ENCODE results near the gene NDUFS6. TPM values are rescaled to one million over a fixed set of nuclear protein-coding genes. Genes with fewer than 3 reads are reported as not detected.

NDUFS6 gene
- polyA plus RNA-seq, 1 donor from 2014 or later = 72.0 TPM

DNA sequence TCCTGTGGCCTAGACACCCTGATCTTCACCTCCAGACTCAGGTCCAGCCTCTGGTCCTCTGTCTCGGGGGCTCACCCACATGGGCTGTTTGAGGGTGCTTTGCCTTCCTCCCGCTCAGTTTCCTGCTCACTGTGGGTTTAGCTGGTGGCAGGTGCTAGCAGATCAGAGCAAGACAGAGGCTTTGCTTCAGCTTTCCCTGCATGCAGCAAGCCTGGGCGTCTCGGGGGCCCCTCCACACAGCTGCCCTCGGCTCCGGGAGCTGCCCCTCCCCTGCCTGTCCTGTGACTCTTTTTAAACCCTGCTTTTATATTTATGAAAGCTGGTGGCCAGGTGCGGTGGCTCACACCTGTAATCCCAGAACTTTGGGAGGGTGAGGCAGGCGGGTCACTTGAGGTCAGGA, 16.1 kb upstream of the NDUFS6 start:
- H3K79me2 ChIP-seq (replicated peaks; ENCODE audit: insufficient read depth, low read length) = no peaks in the 10 kb centered on the region
- H3K9ac ChIP-seq (ENCODE audit: low read length) = no peak overlapping the region
- H4K20me1 ChIP-seq (ENCODE audit: insufficient read depth) = no peaks in the 10 kb centered on the region
- H3K27ac ChIP-seq (ENCODE audit: low read length) = no peak overlapping the region
- H3K27me3 ChIP-seq (ENCODE audit: insufficient read depth, low read depth, low read length) = no peaks in the 10 kb centered on the region
- H2AFZ ChIP-seq (ENCODE audit: low read depth, low read length) = no peak overlapping the region
- no peaks in the 10 kb centered on the region for H3K36me3 ChIP-seq (ENCODE audit: insufficient read depth, low read length)
- no peaks in the 10 kb centered on the region for H3K9me2 ChIP-seq (ENCODE audit: insufficient read depth, low read length)
- no peak for TF ChIP-seq EP300 (conservative IDR thresholded peaks at IDR 0.05; ENCODE audit: poor library complexity, severe bottlenecking)
- no peak for TF ChIP-seq POLR2AphosphoS5 (IDR thresholded peaks at IDR 0.05)
- TF ChIP-seq, protein P1, sequence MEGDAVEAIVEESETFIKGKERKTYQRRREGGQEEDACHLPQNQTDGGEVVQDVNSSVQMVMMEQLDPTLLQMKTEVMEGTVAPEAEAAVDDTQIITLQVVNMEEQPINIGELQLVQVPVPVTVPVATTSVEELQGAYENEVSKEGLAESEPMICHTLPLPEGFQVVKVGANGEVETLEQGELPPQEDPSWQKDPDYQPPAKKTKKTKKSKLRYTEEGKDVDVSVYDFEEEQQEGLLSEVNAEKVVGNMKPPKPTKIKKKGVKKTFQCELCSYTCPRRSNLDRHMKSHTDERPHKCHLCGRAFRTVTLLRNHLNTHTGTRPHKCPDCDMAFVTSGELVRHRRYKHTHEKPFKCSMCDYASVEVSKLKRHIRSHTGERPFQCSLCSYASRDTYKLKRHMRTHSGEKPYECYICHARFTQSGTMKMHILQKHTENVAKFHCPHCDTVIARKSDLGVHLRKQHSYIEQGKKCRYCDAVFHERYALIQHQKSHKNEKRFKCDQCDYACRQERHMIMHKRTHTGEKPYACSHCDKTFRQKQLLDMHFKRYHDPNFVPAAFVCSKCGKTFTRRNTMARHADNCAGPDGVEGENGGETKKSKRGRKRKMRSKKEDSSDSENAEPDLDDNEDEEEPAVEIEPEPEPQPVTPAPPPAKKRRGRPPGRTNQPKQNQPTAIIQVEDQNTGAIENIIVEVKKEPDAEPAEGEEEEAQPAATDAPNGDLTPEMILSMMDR (IDR thresholded peaks at IDR 0.05; ENCODE audit: poor library complexity, severe bottlenecking) = no peak
- TF ChIP-seq EZH2 (IDR thresholded peaks at IDR 0.05; ENCODE audit: borderline replicate concordance, insufficient read depth, low read length, poor library complexity, severe bottlenecking) = no peak
- TF ChIP-seq MXI1 (conservative IDR thresholded peaks at IDR 0.05; ENCODE audit: poor library complexity, severe bottlenecking) = no peak
- TF ChIP-seq SMC3 (conservative IDR thresholded peaks at IDR 0.05; ENCODE audit: poor library complexity) = no peak
- TF ChIP-seq TAF1 (IDR thresholded peaks at IDR 0.05; ENCODE audit: low read depth) = no peak
- TF ChIP-seq, protein P2, sequence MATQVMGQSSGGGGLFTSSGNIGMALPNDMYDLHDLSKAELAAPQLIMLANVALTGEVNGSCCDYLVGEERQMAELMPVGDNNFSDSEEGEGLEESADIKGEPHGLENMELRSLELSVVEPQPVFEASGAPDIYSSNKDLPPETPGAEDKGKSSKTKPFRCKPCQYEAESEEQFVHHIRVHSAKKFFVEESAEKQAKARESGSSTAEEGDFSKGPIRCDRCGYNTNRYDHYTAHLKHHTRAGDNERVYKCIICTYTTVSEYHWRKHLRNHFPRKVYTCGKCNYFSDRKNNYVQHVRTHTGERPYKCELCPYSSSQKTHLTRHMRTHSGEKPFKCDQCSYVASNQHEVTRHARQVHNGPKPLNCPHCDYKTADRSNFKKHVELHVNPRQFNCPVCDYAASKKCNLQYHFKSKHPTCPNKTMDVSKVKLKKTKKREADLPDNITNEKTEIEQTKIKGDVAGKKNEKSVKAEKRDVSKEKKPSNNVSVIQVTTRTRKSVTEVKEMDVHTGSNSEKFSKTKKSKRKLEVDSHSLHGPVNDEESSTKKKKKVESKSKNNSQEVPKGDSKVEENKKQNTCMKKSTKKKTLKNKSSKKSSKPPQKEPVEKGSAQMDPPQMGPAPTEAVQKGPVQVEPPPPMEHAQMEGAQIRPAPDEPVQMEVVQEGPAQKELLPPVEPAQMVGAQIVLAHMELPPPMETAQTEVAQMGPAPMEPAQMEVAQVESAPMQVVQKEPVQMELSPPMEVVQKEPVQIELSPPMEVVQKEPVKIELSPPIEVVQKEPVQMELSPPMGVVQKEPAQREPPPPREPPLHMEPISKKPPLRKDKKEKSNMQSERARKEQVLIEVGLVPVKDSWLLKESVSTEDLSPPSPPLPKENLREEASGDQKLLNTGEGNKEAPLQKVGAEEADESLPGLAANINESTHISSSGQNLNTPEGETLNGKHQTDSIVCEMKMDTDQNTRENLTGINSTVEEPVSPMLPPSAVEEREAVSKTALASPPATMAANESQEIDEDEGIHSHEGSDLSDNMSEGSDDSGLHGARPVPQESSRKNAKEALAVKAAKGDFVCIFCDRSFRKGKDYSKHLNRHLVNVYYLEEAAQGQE (IDR thresholded peaks at IDR 0.05; ENCODE audit: borderline replicate concordance) = no peak
- TF ChIP-seq RAD21 (conservative IDR thresholded peaks at IDR 0.05) = no peak
- no peaks in the 10 kb centered on the region for H3F3A ChIP-seq (ENCODE audit: insufficient read depth, low read length, poor library complexity, severe bottlenecking)
- no peak overlapping the region for H3K4me3 ChIP-seq (ENCODE audit: low read length)
- no peak overlapping the region for H3K4me2 ChIP-seq (ENCODE audit: low read length)
- H3K9me3 ChIP-seq (ENCODE audit: low read length) = no peaks in the 10 kb centered on the region

DNA sequence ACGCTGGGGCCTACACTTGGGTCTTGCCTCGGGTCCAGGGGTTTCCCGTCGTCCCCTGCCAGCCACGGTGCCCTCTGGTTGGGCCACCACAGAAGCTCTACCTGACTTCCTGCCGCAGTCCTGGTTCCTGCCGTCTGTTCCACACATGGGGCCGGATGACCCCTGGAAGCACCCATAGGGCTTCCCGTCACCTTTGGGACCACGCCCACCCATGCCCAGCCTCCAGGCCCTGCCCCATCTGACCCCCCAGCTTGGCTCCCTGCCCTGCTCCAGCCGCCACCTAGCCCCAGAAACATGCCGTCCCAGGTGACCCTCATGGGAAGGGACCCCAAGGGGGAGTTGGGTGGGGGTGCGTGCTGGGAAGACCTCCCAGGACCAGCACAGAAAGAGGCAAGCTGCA, 15.2 kb upstream of the NDUFS6 start:
- Histone ChIP-seq H2AFZ (ENCODE audit: low read depth, low read length) (no peak overlapping the region), H3F3A (ENCODE audit: insufficient read depth, low read length, poor library complexity, severe bottlenecking) (no peaks in the 10 kb centered on the region), H3K4me3 (ENCODE audit: low read length) (no peak overlapping the region)

More for the DNA sequence above, 15.2 kb upstream of the NDUFS6 start:
- TF ChIP-seq RAD21 (conservative IDR thresholded peaks at IDR 0.05) (no peak), EZH2 (IDR thresholded peaks at IDR 0.05; ENCODE audit: borderline replicate concordance, insufficient read depth, low read length, poor library complexity, severe bottlenecking) (no peak), POLR2AphosphoS5 (IDR thresholded peaks at IDR 0.05) (no peak), EP300 (conservative IDR thresholded peaks at IDR 0.05; ENCODE audit: poor library complexity, severe bottlenecking) (no peak), SMC3 (conservative IDR thresholded peaks at IDR 0.05; ENCODE audit: poor library complexity) (no peak), MXI1 (conservative IDR thresholded peaks at IDR 0.05; ENCODE audit: poor library complexity, severe bottlenecking) (no peak), TAF1 (IDR thresholded peaks at IDR 0.05; ENCODE audit: low read depth) (no peak)
- TF ChIP-seq, protein P1 (IDR thresholded peaks at IDR 0.05; ENCODE audit: poor library complexity, severe bottlenecking) = no peak
- TF ChIP-seq, protein P2 (IDR thresholded peaks at IDR 0.05; ENCODE audit: borderline replicate concordance) = no peak
- H3K9me2 ChIP-seq (ENCODE audit: insufficient read depth, low read length) = no peaks in the 10 kb centered on the region
- H3K79me2 ChIP-seq (replicated peaks; ENCODE audit: insufficient read depth, low read length) = no peaks in the 10 kb centered on the region
- no peaks in the 10 kb centered on the region for H3K36me3 ChIP-seq (ENCODE audit: insufficient read depth, low read length)
- no peaks in the 10 kb centered on the region for H3K27me3 ChIP-seq (ENCODE audit: insufficient read depth, low read depth, low read length)
- H3K9me3 ChIP-seq (ENCODE audit: low read length) = no peaks in the 10 kb centered on the region
- no peak overlapping the region for H3K4me2 ChIP-seq (ENCODE audit: low read length)
- no peak overlapping the region for H3K9ac ChIP-seq (ENCODE audit: low read length)
- no peaks in the 10 kb centered on the region for H4K20me1 ChIP-seq (ENCODE audit: insufficient read depth)
- H3K27ac ChIP-seq (ENCODE audit: low read length) = no peak overlapping the region

All from neural cell (in vitro differentiated cells).